Testis (tissue), 3 donors: ENCODE data around the gene HDAC9. TPM values are rescaled to one million over a fixed set of nuclear protein-coding genes. Genes with fewer than 3 reads are reported as not detected.

ENCODE experiments used
- DNase-seq: peaks from one replicate; pipeline ENCODE4 v3.0.0-alpha.2; 2019
- H3K27ac ChIP-seq, 2 donors: fragments of 200-600 bp; sonication (generic); one replicate each; pipeline ENCODE4 v1.5.1; 2019
- H3K27me3 ChIP-seq: fragments of 200-600 bp; sonication (generic); one replicate; pipeline ENCODE4 v1.5.1; 2019
- H3K36me3 ChIP-seq: fragments of 200-600 bp; sonication (generic); one replicate; pipeline ENCODE4 v1.5.1; 2017; ENCODE audit warnings: low read depth; ENCODE audit errors: missing control alignments
- H3K4me1 ChIP-seq: fragments of 200-600 bp; sonication (generic); one replicate; pipeline ENCODE4 v1.5.1; 2019
- H3K4me3 ChIP-seq, 2 donors: fragments of 200-600 bp; sonication (generic); one replicate each; pipeline ENCODE4 v1.5.1; 2017 to 2019
- H3K9me3 ChIP-seq: fragments of 200-600 bp; sonication (generic); one replicate; pipeline ENCODE4 v1.5.1; 2017
- CTCF ChIP-seq, 3 experiments: fragments of 450-650 bp in 2 of 3; fragments of 200-600 bp in 1 of 3; sonication (generic) in 1 of 3; IDR thresholded peaks; one replicate each; pipeline ENCODE4 v1.5.1; 2016 to 2019; ENCODE audit warnings: antibody characterized with exemption in 3 of 3, mild to moderate bottlenecking in 2 of 3, moderate library complexity in 1 of 3
- POLR2A ChIP-seq: fragments of 450-650 bp; IDR thresholded peaks from one replicate; pipeline ENCODE4 v1.6.1; 2017; ENCODE audit warnings: antibody characterized with exemption, mild to moderate bottlenecking, moderate library complexity
- WGBS, 2 donors: methylation state at CpG; one replicate each; pipeline ENCODE4 v1.1.5; 2018; 5-methylcytosine and 5-hydroxymethylcytosine counted together
- intact Hi-C: fragments of 100-400 bp; cut with DNase I; formaldehyde crosslinking; loops from one replicate; pipeline ENCODE4 v1.15.1; 2023; ENCODE audit warnings: low total_unique reads
- polyA plus RNA-seq: library from polyadenylated mRNA; stranded (reverse); fragments of 350-450 nt; fragmentation: Illumina TruSeq; extraction: RNeasy Lipid Tissue Mini Kit (QIAGEN cat#74804); gene quantifications from one replicate; pipeline ENCODE4 v1.2.3, GENCODE V29; 2014; ENCODE audit warnings: low read depth, low replicate concordance; ENCODE audit not compliant: insufficient read depth
- total RNA-seq, 2 donors: library from RNA; depleted of rRNA; stranded (reverse); fragments of >200 nt; gene quantifications; one replicate each; pipeline ENCODE4 v1.2.3, GENCODE V29; 2016

Gene HDAC9
- total and polyA plus RNA-seq, 3 donors from 2014 or later: 30.6 to 35.5 (median 35.4) TPM

DNA sequence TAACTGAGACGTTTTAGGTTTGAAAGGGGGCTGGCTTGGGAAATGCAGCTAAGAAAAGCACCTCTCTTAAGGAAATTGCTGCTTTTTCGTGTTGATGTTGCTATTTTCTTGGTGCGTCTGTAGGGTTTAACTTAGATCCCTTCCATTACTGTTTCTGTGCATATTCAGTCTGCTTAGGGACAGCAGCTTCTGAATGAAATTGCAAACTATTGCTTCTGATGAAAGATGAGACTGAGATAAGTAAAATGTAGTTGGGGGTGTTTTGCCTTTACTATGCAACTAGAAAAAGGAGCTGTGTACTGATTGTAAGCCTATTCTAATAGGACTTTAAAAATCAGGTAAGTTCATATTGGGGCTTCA lies 772 bp downstream of the HDAC9 start:
- peaks cover 6% of the 10 kb centered on the region for H3K4me1 ChIP-seq
- no peaks in the 10 kb centered on the region for H3K36me3 ChIP-seq
- 8 to 22% methylated on average over 3 of the region's 3 CpGs for WGBS, 2 donors
- TF ChIP-seq CTCF (IDR thresholded peaks at IDR 0.05) (no peak), POLR2A (no peak)
- intact Hi-C loops: no loop called here
- H3K27me3 ChIP-seq: no peaks in the 10 kb centered on the region
- H3K4me3 ChIP-seq: peak overlapping the region in 1 of 2 donors; percentile 55
- no peak for DNase-seq
- H3K27ac ChIP-seq: peak overlapping the region in 1 of 2 donors; percentile 48
- H3K9me3 ChIP-seq: no peaks in the 10 kb centered on the region

GRCh38 chr7:18497082-18497481 lies 1.5 kb downstream of the HDAC9 start:
- intact Hi-C loops: no loop called here

GRCh38 chr7:18497800-18498199 lies 2.3 kb downstream of the HDAC9 start:
- peaks cover 6% of the 10 kb centered on the region for H3K4me1 ChIP-seq
- H3K9me3 ChIP-seq: no peaks in the 10 kb centered on the region
- no peak for DNase-seq
- H3K27me3 ChIP-seq: no peaks in the 10 kb centered on the region
- no peaks in the 10 kb centered on the region for H3K36me3 ChIP-seq
- no peak for TF ChIP-seq POLR2A
- no peak for TF ChIP-seq CTCF (IDR thresholded peaks at IDR 0.05)
- intact Hi-C loops: no loop called here
- no peak overlapping the region for H3K4me3 ChIP-seq
- H3K27ac ChIP-seq: no peak overlapping the region

More at GRCh38 chr7:18497082-18497481, 1.5 kb downstream of the HDAC9 start:
- no peak for DNase-seq
- H3K27ac ChIP-seq: no peak overlapping the region
- no peaks in the 10 kb centered on the region for H3K27me3 ChIP-seq
- WGBS, 2 donors: 72 to 78% methylated on average over 3 of the region's 3 CpGs
- H3K4me1 ChIP-seq: peaks cover 6% of the 10 kb centered on the region
- no peaks in the 10 kb centered on the region for H3K36me3 ChIP-seq
- H3K4me3 ChIP-seq: no peak overlapping the region
- no peak for TF ChIP-seq CTCF (IDR thresholded peaks at IDR 0.05)
- TF ChIP-seq POLR2A: no peak
- H3K9me3 ChIP-seq: no peaks in the 10 kb centered on the region

GRCh38 chr7:18498341-18498740 lies 2.8 kb downstream of the HDAC9 start:
- DNase-seq: no peak
- H3K27me3 ChIP-seq: no peaks in the 10 kb centered on the region
- H3K27ac ChIP-seq: no peak overlapping the region
- no peaks in the 10 kb centered on the region for H3K36me3 ChIP-seq
- H3K4me1 ChIP-seq: peaks cover 6% of the 10 kb centered on the region
- no peak overlapping the region for H3K4me3 ChIP-seq
- TF ChIP-seq POLR2A: no peak
- TF ChIP-seq CTCF (IDR thresholded peaks at IDR 0.05): no peak
- 79 to 88% methylated on average over 2 of the region's 2 CpGs for WGBS, 2 donors
- intact Hi-C loops: no loop called here
- no peaks in the 10 kb centered on the region for H3K9me3 ChIP-seq

DNA sequence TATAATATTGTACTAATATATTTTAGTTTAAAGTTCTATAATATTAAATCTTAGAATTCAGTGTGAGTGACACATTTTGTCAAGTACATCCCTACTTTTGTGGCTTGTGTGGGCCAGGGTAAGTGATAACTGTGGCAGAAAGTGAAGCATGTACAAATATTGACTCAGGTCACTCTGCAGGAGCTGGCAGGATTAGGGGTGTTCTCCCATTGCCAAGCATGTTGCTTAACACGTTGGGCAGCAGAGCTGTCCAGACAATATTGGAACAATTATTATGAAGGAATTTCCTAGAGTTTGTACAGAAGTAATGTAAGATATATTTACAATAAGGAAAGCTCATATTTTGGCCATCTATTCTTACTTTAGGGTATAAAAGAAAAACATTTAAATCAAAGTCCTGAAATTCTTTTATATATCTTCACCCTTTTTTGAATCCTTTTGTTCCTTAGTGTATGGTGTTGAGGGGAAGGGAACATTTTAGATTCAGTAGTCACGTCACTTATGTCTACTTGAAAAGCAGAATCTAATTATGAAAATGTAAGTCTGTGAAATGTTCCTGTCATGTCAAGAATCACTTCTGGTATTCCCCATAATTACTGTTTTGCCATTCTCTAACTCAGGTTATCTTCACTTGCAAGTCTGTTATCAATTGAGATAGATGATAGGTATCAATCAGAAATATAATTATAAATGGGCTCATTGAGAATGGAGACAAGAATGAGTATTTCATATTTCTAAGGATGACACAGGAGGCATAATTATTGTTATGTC lies 4.0 kb downstream of the HDAC9 start:
- intact Hi-C loops: no loop called here
- Histone ChIP-seq H3K27me3 (no peaks in the 10 kb centered on the region), H3K4me1 (peaks cover 5% of the 10 kb centered on the region), H3K27ac (no peak overlapping the region), H3K4me3 (no peak overlapping the region), H3K36me3 (no peaks in the 10 kb centered on the region), H3K9me3 (no peaks in the 10 kb centered on the region)
- DNase-seq: no peak
- TF ChIP-seq POLR2A (no peak), CTCF (IDR thresholded peaks at IDR 0.05) (no peak)
- 68 to 69% methylated on average over 2 of the region's 2 CpGs for WGBS, 2 donors
